OCI-LY1 (cell line): ENCODE data around the gene CXXC5.
A peak's percentile ranks its signal among the peaks of the same experiment; 100 is the strongest.

Experiments
- H2AFZ ChIP-seq: fragments of 200-600 bp; sonication (generic), shearing (Covaris generic); 2 replicates; pipeline ENCODE4 v1.6.0; 2014; ENCODE audit warnings: antibody characterized with exemption, mild to moderate bottlenecking, low read length
- H3F3A ChIP-seq: fragments of 200-600 bp; sonication (generic), shearing (Covaris generic); 2 replicates; pipeline ENCODE4 v1.6.0; 2014; ENCODE audit warnings: mild to moderate bottlenecking, antibody characterized with exemption, low read length, moderate library complexity; ENCODE audit not compliant: insufficient read depth
- H3K27ac ChIP-seq: fragments of 200-600 bp; sonication (generic); 2 replicates; pipeline ENCODE4 v1.5.1; 2014; ENCODE audit warnings: low read length, mixed run types, mild to moderate bottlenecking, low read depth; ENCODE audit not compliant: poor library complexity, severe bottlenecking
- H3K27me3 ChIP-seq: fragments of 200-600 bp; sonication (generic); 2 replicates; pipeline ENCODE4 v1.6.0; 2014; ENCODE audit warnings: antibody characterized with exemption, mild to moderate bottlenecking, low read length, moderate library complexity; ENCODE audit not compliant: insufficient read depth
- H3K36me3 ChIP-seq: fragments of 200-600 bp; sonication (generic); 2 replicates; pipeline ENCODE4 v1.6.1; 2014; ENCODE audit warnings: mild to moderate bottlenecking, antibody characterized with exemption, low read length, moderate library complexity, mixed read lengths; ENCODE audit not compliant: insufficient read depth
- H3K4me1 ChIP-seq: fragments of 200-600 bp; sonication (generic); 2 replicates; pipeline ENCODE4 v1.5.1; 2014; ENCODE audit warnings: mild to moderate bottlenecking, low read length, moderate library complexity; ENCODE audit not compliant: insufficient read depth, severe bottlenecking
- H3K4me2 ChIP-seq: fragments of 200-600 bp; sonication (generic), shearing (Covaris generic); 2 replicates; pipeline ENCODE4 v1.6.1; 2014; ENCODE audit warnings: low read length
- H3K4me3 ChIP-seq: fragments of 200-600 bp; sonication (generic); 2 replicates; pipeline ENCODE4 v1.5.1; 2014; ENCODE audit warnings: low read length, low read depth, mild to moderate bottlenecking, mixed read lengths; ENCODE audit not compliant: poor library complexity, severe bottlenecking
- H3K79me2 ChIP-seq: fragments of 200-600 bp; shearing (Covaris generic); 2 replicates; pipeline ENCODE4 v1.6.1; 2016; ENCODE audit warnings: mixed run types, low read length, mixed read lengths; ENCODE audit not compliant: insufficient read depth
- H3K9ac ChIP-seq: fragments of 200-600 bp; sonication (generic), shearing (Covaris generic); 2 replicates; pipeline ENCODE4 v1.6.1; 2014; ENCODE audit warnings: mild to moderate bottlenecking, low read length, mixed read lengths
- H3K9me2 ChIP-seq: fragments of 200-600 bp; sonication (generic), shearing (Covaris generic); 2 replicates; pipeline ENCODE4 v1.6.1; 2014; ENCODE audit warnings: low read depth, mild to moderate bottlenecking, low read length, mixed read lengths
- H3K9me3 ChIP-seq: fragments of 200-600 bp; shearing (Covaris generic); 2 replicates; pipeline ENCODE4 v1.6.1; 2014; ENCODE audit warnings: low read length, mixed read lengths
- H4K20me1 ChIP-seq: fragments of 200-600 bp; sonication (generic), shearing (Covaris generic); 2 replicates; pipeline ENCODE4 v1.6.0; 2016; ENCODE audit warnings: mild to moderate bottlenecking, low read length; ENCODE audit not compliant: insufficient read depth
- EZH2 ChIP-seq: fragments of 200-600 bp; sonication (generic), shearing (Covaris generic); IDR thresholded peaks from 2 replicates; pipeline ENCODE4 v1.8.0; 2017; ENCODE audit warnings: borderline replicate concordance, mixed run types, mild to moderate bottlenecking, antibody characterized with exemption, low read length, moderate library complexity, mixed read lengths
- TF ChIP-seq, protein P1 (sequence below): fragments of 200-600 bp; sonication (generic), shearing (Covaris generic); IDR thresholded peaks from 2 replicates; pipeline ENCODE4 v1.5.1; 2017; ENCODE audit warnings: mild to moderate bottlenecking, antibody characterized with exemption, low read length, moderate library complexity, mixed read lengths

Gene CXXC5

DNA sequence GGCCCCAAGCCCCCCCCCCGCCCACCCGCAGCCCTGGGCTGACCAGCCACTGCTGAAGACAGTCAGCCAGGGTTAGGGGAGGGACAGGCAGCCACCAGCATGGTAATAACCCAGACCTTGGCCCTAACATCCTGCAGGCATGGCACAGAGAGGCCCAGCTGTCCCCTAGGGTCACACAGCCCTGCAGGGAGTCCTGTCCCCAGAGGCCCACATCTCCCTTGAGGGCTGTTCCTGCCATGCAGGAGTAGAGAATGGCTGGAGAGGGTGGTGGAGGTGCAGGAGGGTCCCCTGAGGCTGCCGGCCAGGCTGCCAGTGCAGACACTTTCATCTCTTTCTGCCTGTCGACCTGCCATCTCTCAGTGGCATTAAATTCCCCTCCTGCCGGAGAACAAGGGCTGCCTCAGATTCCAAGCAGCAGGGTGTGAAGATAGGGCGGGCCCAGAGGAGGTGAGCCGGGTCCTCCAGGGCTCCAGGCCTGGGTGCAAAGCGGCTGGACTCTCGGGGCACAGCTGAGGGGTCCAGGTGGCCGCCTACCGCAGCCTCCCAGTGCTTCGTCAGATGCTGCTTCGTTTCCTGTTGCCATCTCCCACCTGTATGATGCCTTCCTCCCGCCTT is 40.0 kb downstream of the CXXC5 start:
- H3F3A ChIP-seq: no peaks in the 10 kb centered on the region
- peak overlapping the region; percentile 50; the same call in 1 of the 2 replicates for H3K4me2 ChIP-seq
- H3K4me3 ChIP-seq: no peak overlapping the region
- H3K36me3 ChIP-seq: peaks cover 21% of the 10 kb centered on the region; the same call in 1 of the 2 replicates
- H3K4me1 ChIP-seq: peaks cover 68% of the 10 kb centered on the region
- H3K27me3 ChIP-seq: no peaks in the 10 kb centered on the region
- no peaks in the 10 kb centered on the region for H3K9me2 ChIP-seq
- H4K20me1 ChIP-seq: no peaks in the 10 kb centered on the region
- no peak overlapping the region for H2AFZ ChIP-seq
- H3K27ac ChIP-seq: peak overlapping the region; percentile 83
- H3K9ac ChIP-seq: no peak overlapping the region; the same call in 1 of the 2 replicates
- no peaks in the 10 kb centered on the region for H3K9me3 ChIP-seq
- TF ChIP-seq, protein P1, sequence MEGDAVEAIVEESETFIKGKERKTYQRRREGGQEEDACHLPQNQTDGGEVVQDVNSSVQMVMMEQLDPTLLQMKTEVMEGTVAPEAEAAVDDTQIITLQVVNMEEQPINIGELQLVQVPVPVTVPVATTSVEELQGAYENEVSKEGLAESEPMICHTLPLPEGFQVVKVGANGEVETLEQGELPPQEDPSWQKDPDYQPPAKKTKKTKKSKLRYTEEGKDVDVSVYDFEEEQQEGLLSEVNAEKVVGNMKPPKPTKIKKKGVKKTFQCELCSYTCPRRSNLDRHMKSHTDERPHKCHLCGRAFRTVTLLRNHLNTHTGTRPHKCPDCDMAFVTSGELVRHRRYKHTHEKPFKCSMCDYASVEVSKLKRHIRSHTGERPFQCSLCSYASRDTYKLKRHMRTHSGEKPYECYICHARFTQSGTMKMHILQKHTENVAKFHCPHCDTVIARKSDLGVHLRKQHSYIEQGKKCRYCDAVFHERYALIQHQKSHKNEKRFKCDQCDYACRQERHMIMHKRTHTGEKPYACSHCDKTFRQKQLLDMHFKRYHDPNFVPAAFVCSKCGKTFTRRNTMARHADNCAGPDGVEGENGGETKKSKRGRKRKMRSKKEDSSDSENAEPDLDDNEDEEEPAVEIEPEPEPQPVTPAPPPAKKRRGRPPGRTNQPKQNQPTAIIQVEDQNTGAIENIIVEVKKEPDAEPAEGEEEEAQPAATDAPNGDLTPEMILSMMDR: no peak
- no peak for TF ChIP-seq EZH2
- no peaks in the 10 kb centered on the region for H3K79me2 ChIP-seq

DNA sequence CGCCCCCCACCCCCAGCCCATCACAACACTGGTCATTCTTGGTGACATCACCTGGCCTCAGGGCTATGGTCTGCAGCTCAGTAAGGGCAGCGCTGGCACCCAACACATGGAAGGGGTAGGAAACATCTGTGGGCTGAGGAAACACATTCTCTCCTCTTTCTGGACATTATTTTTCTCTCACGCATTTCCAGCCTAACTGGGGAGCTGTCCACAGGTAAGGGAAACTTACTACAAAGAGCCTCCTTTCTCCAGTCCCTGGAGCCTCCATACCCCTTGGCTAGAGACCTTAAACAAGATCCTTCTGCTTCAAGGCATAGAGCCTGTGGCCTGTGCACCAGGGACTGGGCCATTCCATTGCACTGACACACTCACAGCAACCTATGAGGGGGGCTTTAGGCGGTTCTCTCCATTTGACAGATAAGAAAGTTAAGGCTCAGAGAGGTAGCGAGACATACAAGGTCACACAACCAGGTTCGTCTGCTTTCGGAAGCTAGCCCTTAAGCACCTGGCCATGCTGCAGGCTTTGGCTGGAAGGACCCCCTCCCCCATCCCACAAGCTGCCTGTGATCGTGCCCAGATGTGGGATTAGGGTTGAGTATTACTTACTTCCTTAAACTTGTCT is 40.7 kb downstream of the CXXC5 start:
- Histone ChIP-seq H3K79me2 (no peaks in the 10 kb centered on the region), H3K9ac (peak overlapping the region; percentile 35; the same call in 1 of the 2 replicates), H4K20me1 (no peaks in the 10 kb centered on the region), H3K27me3 (no peaks in the 10 kb centered on the region), H3K9me2 (no peaks in the 10 kb centered on the region), H3K36me3 (peaks cover 15% of the 10 kb centered on the region; the same call in 1 of the 2 replicates), H3K27ac (peak overlapping the region; percentile 83), H3K4me3 (no peak overlapping the region), H3K4me2 (peak overlapping the region; percentile 50; the same call in 1 of the 2 replicates), H3F3A (no peaks in the 10 kb centered on the region), H3K9me3 (no peaks in the 10 kb centered on the region), H2AFZ (no peak overlapping the region), H3K4me1 (peaks cover 61% of the 10 kb centered on the region)
- TF ChIP-seq, protein P1: no peak
- TF ChIP-seq EZH2: no peak

DNA sequence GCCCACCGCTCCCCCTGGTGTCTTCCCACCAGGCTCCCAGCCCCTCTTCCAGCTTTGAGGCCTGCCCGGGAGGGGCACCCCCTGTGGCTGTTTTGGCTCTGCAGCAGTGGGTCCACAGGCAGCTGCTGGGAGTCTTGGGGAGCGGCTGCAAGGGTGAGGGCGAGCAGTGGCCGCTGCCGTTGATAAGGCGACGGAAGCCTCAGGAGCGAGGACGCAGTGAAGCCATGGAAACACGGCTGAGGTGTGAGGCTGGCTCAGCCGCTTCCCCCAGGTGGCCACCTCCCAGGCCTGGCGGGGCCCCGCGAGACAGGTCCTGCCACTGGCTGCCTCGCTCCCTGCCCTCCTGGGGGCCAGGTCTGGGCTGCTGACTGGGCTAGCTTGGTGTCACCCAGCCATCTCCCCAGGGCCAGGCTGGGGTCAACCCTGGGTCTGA is 41.5 kb downstream of the CXXC5 start:
- Histone ChIP-seq H3K79me2 (no peaks in the 10 kb centered on the region), H3K9me3 (no peaks in the 10 kb centered on the region), H3K9me2 (no peaks in the 10 kb centered on the region), H3F3A (no peaks in the 10 kb centered on the region), H3K4me3 (no peak overlapping the region), H2AFZ (no peak overlapping the region), H3K36me3 (peaks cover 7% of the 10 kb centered on the region; the same call in 1 of the 2 replicates), H3K9ac (peak overlapping the region; percentile 24; the same call in 1 of the 2 replicates), H3K4me2 (peak overlapping the region; percentile 50; the same call in 1 of the 2 replicates), H4K20me1 (no peaks in the 10 kb centered on the region), H3K27me3 (no peaks in the 10 kb centered on the region), H3K4me1 (peaks cover 53% of the 10 kb centered on the region), H3K27ac (peak overlapping the region; percentile 83)
- TF ChIP-seq, protein P1: no peak
- TF ChIP-seq EZH2: no peak
